ENCODE results near the gene SPTBN4. TPM values are rescaled to one million over a fixed set of nuclear protein-coding genes. Genes with fewer than 3 reads are reported as not detected.

SPTBN4 gene
- total RNA-seq: 1 to 10 TPM in 1 of 4 donors, under 1 TPM in 3; 0.30 to 1.2 (median 0.71) TPM

DNA sequence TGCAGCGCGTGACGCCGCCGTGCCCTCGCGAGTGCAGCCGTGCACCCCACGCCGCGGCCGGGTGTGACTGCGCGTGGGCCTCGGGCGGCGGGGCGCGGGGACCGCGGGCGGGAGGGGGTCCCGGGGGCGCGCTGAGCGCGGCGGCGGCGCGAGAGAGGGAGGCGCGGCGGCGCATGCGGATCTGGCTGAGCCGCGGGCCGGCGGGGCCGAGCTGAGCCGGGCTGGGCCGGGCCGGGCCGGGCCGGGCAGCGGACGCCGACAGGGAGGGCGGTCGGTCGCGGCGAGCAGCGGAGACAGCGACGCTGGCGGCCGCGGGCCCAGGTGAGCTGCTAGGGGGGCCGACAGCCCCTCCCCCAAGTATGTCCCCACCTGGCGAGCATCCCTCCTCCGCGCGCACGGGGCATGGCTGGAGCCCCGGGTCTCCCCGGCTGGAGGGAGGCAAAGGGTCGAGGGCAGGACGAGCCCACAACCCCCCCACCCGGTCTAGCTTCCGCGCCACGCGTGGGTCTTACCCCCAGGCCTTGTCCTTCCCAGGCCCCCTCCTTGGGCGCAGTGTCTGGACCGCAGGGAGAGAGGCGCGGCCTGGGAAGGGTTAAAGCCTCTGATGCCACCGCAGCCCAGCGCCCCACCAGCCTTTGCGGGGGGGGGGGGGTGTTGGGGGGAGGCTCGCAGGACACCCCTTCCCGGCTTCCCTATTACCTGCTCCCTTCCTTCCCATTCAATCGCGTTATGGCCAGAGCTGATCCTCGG lies at the start of gene SPTBN4:
Gene SPTBN4, plus strand, starts transcription at position 17 of the 750 bp plus-strand sequence. CDS start 5,621 bp downstream, outside the sequence.
- WGBS: 21% methylated on average over 5 of the region's 87 CpGs
- peak within 1 kb of the TSS; percentile 97 for H3K27ac ChIP-seq

GRCh38 chr19:40417643-40417981 lies 49.2 kb upstream of the SPTBN4 start:
- Histone ChIP-seq H3K4me1 (peaks cover 35% of the 10 kb centered on the region), H3K27ac (peak overlapping the region; percentile 57), H3K27me3 (no peaks in the 10 kb centered on the region), H3K4me3 (peak overlapping the region; percentile 2), H3K36me3 (peaks cover 4% of the 10 kb centered on the region), H3K9me3 (no peaks in the 10 kb centered on the region)
- WGBS: 85% methylated on average over 4 of the region's 4 CpGs
- TF ChIP-seq POLR2AphosphoS5 (IDR thresholded peaks at IDR 0.05): no peak
- no peak for TF ChIP-seq EP300 (IDR thresholded peaks at IDR 0.05)
- TF ChIP-seq POLR2A (IDR thresholded peaks at IDR 0.05): no peak
- TF ChIP-seq CTCF (IDR thresholded peaks at IDR 0.05): no peak
- DNase-seq (ENCODE audit: low spot score in 2 of 2): no peak

More for the DNA sequence above, at the start of gene SPTBN4:
- Histone ChIP-seq H3K36me3 (no peaks in the 10 kb centered on the region), H3K4me3 (peak within 1 kb of the TSS; percentile 76), H3K4me1 (peaks cover 42% of the 10 kb centered on the region), H3K27me3 (no peaks in the 10 kb centered on the region), H3K9me3 (no peaks in the 10 kb centered on the region)
- no peak for DNase-seq (ENCODE audit: low spot score in 2 of 2)
- TF ChIP-seq EP300 (IDR thresholded peaks at IDR 0.05) (no peak), POLR2AphosphoS5 (IDR thresholded peaks at IDR 0.05) (no peak), POLR2A (IDR thresholded peaks at IDR 0.05) (no peak), CTCF (IDR thresholded peaks at IDR 0.05) (no peak)

GRCh38 chr19:40418040-40418439 lies 48.8 kb upstream of the SPTBN4 start:
- Histone ChIP-seq H3K9me3 (no peaks in the 10 kb centered on the region), H3K27me3 (no peaks in the 10 kb centered on the region), H3K4me1 (peaks cover 37% of the 10 kb centered on the region), H3K4me3 (no peak overlapping the region), H3K27ac (peak overlapping the region; percentile 57), H3K36me3 (peaks cover 8% of the 10 kb centered on the region)
- no peak for DNase-seq (ENCODE audit: low spot score in 2 of 2)
- 94% methylated on average over 3 of the region's 3 CpGs for WGBS
- no peak for TF ChIP-seq CTCF (IDR thresholded peaks at IDR 0.05)
- no peak for TF ChIP-seq POLR2AphosphoS5 (IDR thresholded peaks at IDR 0.05)
- no peak for TF ChIP-seq EP300 (IDR thresholded peaks at IDR 0.05)
- TF ChIP-seq POLR2A (IDR thresholded peaks at IDR 0.05): no peak

DNA sequence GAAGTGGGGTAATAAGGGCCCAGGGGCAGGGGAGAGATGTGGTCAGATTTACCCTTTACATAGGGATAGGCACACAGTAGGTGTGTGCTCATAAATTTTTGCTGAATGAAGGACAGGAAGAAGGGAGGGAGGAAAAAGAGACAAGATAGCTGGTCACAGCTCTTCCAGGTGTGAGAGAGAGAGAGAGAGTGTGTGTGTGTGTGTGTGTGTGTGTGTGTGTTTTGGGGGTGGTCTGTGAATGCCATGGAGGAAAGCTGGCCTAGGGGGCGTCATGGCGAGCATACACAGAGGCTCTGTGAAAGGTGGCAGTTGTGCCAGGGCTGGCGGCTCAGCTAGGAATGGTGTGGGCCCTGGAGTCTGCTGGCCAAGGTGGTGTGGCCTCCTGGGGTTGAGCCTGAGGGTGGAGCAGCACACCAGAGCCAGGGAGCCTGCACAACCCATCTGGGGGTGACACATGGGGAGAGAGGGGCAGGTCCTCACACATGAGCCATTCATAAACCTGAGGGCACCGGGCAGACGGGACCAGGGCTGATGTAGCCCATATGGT lies 47.7 kb upstream of the SPTBN4 start:
- no peaks in the 10 kb centered on the region for H3K27me3 ChIP-seq
- WGBS: 57% methylated on average over 4 of the region's 5 CpGs
- H3K27ac ChIP-seq: no peak overlapping the region
- peaks cover 10% of the 10 kb centered on the region for H3K36me3 ChIP-seq
- H3K9me3 ChIP-seq: no peaks in the 10 kb centered on the region
- TF ChIP-seq CTCF (IDR thresholded peaks at IDR 0.05) (no peak), EP300 (IDR thresholded peaks at IDR 0.05) (no peak), POLR2AphosphoS5 (IDR thresholded peaks at IDR 0.05) (no peak), POLR2A (IDR thresholded peaks at IDR 0.05) (no peak)
- no peak for DNase-seq (ENCODE audit: low spot score in 2 of 2)
- peaks cover 40% of the 10 kb centered on the region for H3K4me1 ChIP-seq
- H3K4me3 ChIP-seq: no peak overlapping the region

GRCh38 chr19:40419780-40420179 lies 47.0 kb upstream of the SPTBN4 start:
- 94% methylated on average over 5 of the region's 5 CpGs for WGBS
- no peaks in the 10 kb centered on the region for H3K27me3 ChIP-seq
- no peak for DNase-seq (ENCODE audit: low spot score in 2 of 2)
- H3K36me3 ChIP-seq: peaks cover 10% of the 10 kb centered on the region
- H3K27ac ChIP-seq: no peak overlapping the region
- H3K4me1 ChIP-seq: peaks cover 44% of the 10 kb centered on the region
- TF ChIP-seq POLR2A (IDR thresholded peaks at IDR 0.05) (no peak), CTCF (IDR thresholded peaks at IDR 0.05) (no peak), EP300 (IDR thresholded peaks at IDR 0.05) (no peak), POLR2AphosphoS5 (IDR thresholded peaks at IDR 0.05) (no peak)
- no peak overlapping the region for H3K4me3 ChIP-seq
- H3K9me3 ChIP-seq: no peaks in the 10 kb centered on the region
